Pulmonary artery endothelial cell (primary cell): ENCODE measurements around the gene COL23A1. TPM values are rescaled to one million over a fixed set of nuclear protein-coding genes. Genes with fewer than 3 reads are reported as not detected.
"Not testable (repeated sequence)": the region's sequence is repeated elsewhere in the genome, so short reads cannot be mapped to it uniquely, and the experiment has no call there.

Experiments used
- DNase-seq: peaks from one replicate; pipeline ENCODE4 v3.0.0-alpha.2; 2011; ENCODE audit warnings: low read depth, low spot score
- total RNA-seq: library from RNA; depleted of rRNA; stranded (reverse); fragments of >200 nt; gene quantifications from 2 replicates; pipeline ENCODE4 v1.2.3, GENCODE V29; 2014

Gene COL23A1
- total RNA-seq, 1 donor from 2014 or later = not detected

DNA sequence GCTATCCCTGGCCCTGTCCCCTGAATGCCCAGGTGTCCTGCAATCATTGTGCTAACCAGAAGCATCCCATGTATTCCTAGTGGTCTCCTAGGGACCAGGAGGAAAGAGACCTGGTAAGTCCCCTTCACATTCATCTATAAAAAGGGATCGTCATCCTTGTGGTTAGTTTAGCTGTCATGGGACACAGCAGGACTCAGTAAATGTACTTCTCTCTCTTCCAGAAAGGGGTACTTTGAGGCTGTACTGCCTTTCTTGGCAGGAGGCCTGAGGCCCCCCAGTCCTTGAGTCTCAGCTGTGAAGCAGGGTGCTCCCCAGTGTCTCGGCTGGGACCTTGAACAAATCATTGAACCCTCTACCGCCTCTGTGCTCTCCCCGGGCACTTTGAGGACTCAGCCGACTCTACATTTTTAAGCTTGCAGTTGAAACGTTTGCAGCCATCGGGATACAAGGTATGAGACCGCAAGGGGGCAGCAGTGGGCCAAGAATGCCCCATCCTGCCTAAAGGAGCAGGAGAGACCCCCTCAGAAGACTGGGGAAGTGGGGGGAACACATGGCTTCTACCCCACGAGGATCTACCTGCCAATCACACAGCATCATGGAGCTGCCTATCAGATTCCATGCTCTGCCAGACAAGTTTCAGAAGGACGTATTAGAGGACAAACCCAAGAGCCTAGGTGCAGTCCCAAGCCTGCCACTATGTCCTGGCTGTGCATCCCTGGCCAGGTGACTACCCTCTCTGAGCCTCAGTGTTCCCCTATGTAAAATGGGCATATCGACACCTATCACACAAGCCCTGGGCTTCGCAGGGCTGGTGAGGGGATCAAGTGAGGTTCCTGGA is 355.2 kb downstream of the COL23A1 start:
- DNase-seq = no peak

DNA sequence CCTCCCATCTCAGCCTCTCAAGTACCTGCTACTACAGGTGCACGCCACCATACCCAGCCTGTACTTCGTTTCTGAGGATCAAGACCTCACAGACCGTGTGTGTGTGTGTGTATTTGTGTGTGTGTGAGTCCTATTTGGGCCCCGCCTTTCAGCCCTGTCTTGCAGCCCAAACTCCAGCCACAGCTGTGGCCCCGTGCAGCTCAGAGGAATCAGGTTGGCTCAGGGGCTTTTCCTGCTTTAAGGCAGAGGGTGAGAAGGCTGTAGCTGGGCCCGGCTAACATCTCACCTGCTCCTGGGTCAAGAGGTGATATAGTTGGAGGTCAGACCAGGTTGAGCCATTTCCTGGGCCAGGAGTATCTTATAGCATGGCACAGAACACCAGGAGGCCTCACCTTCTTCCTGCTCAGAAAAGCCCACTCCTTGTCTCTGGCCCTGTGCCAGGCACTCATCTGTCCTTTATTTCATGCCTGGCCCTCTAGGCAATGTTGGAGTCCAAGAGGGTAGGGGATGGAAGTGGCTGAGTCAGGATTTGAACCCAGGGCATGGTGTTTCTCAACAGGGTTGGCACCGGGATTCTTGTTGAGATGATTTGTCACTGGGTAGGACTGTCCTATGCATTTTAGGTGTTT is 356.0 kb downstream of the COL23A1 start:
- no peak for DNase-seq

DNA sequence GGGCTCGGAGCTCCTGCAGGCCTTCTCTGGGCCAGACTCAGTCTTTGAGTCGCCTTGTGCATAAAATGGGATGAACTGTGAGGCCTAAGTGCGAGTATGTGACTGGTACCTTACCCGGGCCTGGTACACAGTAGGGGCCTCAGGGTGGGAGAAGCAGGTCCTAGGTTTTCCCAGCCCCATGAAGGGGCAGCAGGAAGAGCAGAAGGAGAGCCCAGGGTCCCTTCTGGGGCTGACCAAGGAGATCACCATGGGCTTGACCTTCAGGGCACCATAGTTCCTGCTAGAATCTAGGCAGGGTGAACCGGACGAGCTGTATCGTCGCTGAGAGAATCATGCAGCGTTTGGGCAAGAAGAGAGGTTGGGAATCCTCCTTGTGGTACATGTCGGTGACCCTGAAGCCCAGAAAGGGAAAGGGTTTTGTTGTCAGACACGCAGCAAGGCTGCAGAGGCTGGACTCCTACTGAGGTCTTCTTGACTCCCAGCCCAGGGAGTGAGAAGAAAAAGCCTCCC is 357.2 kb downstream of the COL23A1 start:
- no peak for DNase-seq

DNA sequence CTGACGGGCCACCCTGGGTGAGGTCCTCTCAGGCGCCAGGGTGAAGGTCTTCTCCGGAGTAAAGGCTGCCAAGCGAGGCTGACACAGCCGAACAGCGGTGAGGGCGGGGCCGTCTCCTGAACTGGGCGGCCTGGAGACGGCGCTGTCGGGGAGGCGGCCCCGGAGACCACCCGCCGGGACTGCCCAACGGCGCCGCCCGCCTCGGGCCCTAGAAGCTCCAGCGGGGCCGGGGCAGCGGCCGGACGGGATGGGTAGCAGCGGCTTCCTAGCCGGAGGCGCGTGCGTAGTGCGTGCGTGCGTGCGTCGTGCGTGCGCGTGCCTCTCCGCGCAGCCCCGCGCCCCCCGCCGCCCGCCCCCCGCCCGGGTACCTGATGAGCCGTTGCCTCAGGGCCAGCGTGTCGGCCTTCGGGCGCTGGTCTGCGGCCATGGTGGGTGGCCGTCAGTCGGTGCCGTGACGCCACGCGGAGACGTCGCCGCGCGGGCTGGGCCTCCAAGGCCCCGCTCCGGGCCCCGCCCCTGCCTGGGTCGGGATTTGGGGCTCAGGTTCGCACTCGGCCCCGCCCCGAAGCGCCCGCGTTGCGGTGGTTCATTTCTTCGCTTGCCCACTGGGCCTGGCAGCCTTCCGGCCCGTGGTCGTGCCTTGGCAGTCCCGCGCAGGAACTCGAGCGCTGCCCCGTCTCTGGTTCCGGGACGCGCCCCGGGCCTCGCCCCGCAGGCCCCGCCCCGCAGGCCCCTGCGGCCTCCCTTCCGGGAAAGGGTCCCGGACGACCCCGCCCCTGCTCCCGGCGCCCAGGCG is 357.9 kb downstream of the COL23A1 start, which contains the start of gene PHYKPL:
Gene PHYKPL (minus strand): TSS at position 679 of the 796 bp plus-strand sequence. CDS start 252 bp downstream, at position 427.
- DNase-seq = no peak

DNA sequence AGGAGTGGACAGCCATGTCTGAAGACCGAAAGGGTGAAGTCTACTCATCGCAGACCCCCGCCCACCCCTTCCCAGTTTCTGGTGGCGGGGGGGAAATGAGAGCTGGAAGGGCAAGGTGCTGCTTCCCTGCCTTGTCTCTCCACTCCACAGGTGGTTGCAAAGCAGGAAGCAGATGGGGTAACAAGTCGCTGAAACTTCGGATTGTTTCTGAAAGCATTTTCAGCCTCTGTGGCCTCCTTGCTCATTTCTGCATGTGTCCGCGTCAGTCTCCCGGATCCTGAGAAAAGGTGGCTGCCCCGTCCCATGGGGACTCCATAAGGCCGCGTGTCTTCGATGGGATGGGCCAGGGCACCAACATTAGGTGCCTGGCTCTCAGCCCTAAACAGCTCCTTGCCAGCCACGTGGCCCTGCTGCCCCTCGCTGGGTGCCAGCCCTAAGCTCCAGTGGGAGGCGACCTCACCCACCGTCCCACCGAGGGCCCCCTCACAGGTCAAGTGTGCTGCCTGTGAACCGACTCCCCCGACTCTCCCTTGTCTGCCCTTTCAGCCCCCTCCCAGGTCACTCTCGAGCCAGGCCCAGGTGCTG is 358.6 kb downstream of the COL23A1 start:
- no peak for DNase-seq

DNA sequence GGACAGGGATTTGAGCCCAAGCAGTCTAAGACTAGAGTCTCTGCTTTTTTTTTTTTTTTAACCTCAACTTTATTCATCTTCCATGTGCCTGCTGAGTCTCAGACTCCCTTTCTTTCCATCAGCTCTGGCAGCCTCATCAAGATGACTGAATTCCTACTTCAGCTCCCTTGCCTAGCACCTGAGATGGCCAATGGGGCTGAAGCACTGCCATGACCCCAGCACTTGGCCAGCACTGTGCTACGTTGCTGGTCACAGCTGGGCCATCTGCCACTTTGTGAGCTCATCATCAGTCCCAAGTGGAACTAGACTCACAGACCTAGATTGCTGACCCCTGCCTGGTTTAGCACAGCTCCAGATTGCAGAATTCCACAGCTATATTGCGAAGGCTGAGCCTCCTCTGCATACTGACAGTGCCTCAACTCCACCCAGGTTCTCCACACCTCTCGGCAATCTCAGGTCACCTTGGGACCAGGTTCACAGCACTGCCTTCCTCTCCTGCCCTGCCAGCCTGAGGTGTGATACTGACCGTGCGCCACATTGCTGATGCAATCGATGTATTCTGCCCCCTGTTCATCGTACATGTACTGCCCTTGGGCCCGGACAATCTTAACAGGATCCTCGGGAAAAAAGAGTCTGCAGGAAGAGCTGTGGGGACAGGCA is 359.2 kb downstream of the COL23A1 start:
- no peak for DNase-seq

DNA sequence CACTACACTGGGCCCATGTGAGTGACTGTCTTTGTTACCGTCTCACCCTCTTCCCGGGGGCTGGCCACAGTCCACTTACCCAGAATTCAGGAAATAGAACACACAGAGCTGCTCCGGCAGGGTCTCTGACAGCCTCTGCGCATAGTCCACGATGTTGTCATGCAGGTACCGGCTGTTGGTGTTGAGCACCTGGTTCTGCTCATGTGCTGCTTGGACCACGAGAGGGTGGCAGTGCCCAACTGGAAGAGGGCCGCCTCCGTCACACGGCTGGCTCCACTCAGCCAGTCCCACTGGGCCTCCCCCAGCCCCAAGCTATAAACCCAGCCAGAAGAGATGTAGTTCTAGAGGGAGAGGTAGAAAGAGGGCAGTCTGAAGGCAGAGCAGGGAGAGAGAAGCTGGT is 360.3 kb downstream of the COL23A1 start:
- DNase-seq = no peak

DNA sequence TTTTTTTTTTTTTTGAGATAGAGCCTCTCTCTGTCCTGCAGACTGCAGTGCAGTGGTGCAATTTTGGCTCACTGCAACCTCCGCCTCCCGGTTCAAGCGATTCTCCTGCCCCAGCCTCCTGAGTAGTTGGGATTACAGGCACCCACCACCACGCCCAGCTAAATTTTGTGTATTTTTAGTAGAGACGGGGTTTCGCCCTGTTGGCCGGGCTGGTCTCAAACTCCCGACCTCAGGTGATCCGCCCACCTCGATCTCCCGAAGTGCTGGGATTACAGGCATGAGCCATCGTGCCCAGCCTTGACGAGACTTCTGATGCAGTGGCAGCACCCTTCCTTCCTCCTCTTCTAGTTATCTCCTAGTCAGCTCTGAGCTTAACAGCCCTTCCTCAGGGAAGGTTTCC is 361.1 kb downstream of the COL23A1 start:
- not testable (repeated sequence) for DNase-seq

DNA sequence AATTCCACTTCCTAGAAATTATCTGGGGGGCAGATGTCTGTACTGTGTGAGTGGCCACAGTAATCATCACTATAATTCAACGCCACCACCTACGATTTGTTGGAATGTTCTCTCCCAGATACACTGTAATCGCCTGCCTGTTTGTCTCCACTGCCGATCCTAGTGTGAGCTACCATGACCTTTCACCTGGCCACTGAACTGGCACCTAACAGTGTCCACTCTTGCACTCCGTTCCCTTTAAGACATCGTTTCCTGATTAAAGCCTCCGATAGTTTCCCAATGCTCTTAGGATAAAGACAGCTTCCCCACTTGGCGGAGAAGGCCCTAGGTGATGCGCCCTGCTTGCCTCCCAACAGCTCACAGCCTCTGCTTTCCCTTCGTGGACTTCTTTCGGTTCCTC is 361.6 kb downstream of the COL23A1 start:
- no peak for DNase-seq

DNA sequence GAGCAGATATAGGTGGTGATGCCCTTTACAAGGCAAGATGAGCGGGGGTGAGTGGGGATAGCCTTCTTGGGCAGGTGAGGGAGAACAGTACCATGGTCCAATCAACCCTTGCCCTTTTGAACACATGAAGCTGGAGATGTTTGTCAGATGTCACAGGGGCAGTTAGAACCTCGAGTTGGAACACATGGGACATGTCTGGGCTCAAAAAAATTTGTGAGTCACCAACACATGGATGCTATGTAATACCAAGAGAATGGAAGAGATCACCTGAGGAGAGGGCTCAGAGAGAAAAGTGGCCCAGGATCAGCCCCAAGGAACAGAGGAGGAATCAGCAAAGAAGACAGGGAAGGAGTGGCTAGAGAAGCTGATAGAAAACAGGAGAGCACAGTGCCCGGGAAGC is 362.3 kb downstream of the COL23A1 start:
- DNase-seq = no peak

DNA sequence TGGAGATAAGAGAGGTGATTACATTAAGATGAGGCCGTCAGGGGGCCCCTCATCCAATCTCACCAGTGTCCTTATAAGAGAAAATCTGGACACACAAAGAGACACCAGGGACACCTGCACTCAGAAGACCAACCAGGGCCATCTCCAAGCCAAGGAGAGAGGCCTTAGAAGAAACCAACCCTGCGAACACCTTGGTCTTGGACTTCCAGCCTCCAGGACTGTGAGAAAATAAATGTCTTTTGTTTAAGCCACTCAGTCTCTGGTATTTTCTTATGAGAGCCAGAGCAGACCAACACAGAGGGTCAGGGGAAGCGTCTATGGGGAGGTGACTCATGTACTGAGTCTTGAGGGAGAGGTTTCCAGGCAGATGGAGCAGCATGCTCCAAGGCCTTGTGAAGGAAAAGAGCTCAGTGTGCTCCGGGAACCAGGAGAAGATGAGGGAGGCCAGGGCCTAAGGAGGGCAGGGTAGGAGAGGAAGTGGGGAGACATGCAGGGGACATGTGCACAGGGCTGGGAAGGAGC is 363.0 kb downstream of the COL23A1 start:
- no peak for DNase-seq

DNA sequence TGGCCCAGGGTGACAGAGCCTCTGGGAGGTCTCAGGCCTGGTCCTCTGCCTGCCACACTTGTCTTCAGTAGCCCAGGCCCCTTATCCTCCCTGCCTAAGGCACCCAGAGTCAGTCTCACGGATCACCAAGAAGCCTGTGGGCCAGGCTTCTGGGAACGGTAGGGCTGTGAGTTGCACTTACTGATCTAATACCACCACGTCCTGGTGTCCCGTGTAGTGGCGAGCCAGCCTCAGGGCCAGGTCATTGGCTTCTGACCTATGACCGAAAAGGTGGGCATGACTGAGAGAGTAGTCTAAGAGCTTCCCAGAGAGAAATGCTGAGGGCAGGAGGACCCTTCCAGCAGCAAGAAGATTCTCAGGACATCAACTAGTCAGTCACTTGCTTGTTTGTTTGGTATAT is 365.0 kb downstream of the COL23A1 start:
- DNase-seq = no peak

DNA sequence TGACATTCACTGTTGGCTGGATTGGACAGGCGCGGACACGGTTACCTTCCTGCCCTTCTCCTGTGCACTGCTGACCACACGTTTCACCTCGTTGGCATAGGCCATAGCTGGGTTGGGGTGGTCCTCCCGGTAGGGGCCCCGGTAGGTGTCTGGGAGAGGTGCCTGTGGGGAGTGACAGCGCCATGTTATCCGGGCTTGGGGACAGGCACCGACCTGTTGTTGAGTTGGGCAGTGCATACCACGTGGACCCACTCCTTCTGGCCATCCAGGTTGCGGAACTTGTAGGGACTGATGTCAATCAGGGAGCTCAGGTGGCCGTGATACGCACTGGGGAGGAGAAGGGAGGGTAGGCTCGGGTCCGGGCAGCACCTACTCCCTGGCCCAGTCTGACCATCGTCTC is 365.8 kb downstream of the COL23A1 start:
- no peak for DNase-seq

DNA sequence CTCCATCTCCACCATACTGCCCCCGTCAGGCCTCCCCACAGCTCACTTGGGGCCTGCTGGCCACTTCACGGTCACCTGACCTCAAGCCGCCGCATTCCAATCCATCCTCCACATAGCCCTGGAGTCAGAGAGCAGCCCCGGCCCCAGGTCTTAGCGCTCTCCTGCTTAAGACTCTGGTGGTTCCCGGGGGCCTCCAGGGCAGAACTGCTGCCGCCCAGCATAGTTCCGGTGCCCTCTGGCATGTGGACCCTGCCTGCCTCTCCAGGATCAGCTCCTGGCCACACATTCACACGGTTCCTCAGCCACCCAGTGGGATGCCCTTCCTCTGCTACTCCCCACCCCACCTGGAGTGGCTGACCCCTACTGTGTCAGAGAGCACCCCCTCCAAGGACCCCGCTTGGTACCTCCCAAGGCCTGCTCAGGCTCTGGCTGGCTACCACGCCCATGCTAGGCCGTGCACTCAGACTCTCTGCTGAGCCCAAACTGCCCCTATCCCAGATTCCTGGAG is 366.3 kb downstream of the COL23A1 start:
- DNase-seq = no peak

DNA sequence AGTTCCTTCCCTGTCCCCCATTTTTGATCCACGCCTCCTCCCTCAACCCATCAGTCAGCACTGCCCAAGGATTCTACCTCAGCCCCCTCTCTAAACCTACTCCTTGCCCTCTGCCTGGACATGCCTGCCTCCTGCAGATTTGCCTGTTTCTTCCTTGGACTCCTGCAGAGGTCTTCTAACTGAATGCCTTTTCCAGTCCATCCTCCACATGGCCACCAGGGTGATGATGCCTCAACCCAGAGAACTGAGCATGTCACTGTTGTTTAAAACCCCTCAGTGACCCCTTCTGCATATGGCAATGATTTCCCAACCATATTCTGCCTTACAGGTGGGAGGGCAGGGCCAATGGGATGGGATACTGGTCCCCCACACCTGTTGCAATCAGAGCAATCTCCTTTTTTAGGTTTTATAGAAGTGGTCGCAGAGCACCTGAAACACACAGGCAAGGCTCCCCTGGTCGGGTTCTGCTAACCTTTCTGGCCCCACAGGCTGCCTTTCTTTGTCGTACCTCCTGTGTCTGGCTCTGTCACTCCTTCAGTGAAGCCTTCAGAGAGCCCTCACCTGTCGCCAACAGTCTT is 366.9 kb downstream of the COL23A1 start:
- no peak for DNase-seq

DNA sequence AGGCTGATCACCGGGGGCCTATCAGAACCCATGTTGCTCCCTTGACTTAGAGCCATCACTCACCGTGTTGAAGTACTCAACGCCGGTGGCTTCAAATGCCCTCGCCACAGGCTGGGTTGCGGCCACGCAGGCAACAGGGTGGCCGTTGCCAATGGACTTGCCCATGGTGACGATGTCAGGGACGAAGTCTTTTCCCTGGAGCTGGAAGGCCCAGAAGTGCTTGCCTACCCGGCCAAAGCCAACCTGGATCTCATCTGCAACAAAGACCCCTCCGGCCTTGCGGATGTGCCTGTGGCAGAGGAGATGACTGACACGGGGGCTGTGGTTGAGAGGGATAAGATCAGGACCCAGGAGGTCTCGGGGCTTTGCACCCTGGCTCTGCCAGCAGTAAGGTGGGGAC is 367.9 kb downstream of the COL23A1 start:
- no peak for DNase-seq

DNA sequence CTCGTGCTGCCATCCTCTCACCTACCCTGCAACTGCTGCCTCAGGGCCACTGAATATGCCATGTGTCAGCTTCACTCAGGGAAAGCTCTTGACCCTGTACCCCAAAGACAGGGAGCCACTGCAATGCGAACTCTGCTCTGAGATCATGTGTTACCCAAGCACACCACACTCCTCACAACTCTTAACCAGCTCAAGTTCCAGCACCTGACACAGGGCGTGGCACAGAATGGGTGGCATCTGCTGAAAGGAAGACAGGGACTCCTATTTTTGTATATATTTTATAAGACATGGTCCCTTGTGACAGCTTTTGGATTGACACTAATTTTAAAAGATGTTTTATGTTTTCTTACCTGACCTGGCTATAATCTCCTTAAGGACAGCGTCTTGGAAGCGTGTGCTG is 368.3 kb downstream of the COL23A1 start:
- DNase-seq = no peak

DNA sequence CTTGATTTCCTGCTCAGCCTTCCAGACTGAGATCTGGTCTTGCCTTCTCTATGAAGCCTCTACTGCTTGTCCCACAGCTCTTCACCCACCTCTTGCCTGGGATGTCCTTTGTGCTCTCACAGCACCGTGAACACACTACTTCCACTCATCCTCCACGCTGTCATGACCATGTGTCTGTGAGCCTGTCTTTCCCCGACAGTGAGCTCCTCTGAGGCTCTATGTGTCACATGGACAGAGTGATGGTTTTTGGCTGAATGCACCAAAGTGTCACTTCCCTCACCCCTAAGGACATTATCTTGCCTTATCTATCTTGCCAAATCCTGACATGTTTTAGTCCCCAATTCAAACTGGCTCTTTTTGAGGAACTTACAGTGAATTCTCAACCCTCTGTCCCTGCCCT is 368.9 kb downstream of the COL23A1 start:
- no peak for DNase-seq

DNA sequence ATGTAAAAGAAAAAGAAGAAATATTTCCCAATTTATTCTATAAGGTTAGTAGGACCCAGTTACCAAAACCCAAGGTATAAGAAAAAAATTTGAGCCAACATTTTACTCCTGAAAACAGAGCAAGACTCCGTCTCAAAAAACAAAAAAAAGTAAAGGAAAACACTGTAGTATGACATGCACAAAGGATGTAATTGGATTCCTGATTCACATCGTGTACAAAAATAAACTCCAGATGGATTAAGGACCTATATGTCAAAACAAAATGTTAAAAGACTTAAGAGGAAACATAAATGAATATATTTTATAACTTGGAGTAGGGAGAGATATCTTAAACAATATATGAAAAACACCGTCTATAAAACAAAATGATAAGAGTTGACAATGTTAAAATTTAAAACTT is 371.4 kb downstream of the COL23A1 start:
- DNase-seq = no peak

DNA sequence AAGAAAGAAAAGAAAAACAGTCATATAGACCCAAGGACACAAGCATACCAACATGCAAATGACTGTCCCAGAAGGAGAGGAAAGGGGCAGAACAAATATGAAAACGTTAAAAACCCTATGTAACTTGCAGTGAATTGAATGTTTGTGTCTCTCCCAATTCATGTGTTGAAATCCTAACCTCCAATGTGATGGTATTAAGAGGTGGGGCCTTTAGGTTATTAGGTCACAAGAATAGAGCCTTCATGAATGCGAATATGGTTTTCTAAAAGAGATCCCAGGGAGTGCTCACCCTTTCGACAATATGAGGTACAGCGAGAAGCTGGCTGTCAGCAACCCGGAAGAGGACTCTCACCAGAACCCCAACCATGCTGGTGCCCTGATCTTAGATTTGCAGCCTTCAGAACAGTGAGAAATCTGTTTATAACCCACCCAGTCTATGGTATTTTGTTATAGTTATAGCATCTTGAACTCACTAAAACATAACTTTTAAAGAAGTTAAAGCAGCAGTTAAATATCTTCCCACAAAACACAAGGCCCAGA is 371.9 kb downstream of the COL23A1 start:
- no peak for DNase-seq
